Right lobe of liver (tissue), 6 donors: ENCODE measurements around the gene RHO. TPM values are rescaled to one million over a fixed set of nuclear protein-coding genes. Genes with fewer than 3 reads are reported as not detected.
A peak's percentile ranks its signal among the peaks of the same experiment; 100 is the strongest.

Source experiments
- ATAC-seq, 4 donors: fragments of 200-7000 bp; cut with Tn5 transposase; one replicate each; pipeline ENCODE4 v1.9.1; 2020; ENCODE audit warnings: mild to moderate bottlenecking in 4 of 4, moderate library complexity in 4 of 4
- DNase-seq, 3 donors: peaks; one replicate each; pipeline ENCODE4 v3.0.0-alpha.2; 2020
- H3K27ac ChIP-seq, 3 donors: fragments of 200-600 bp; one replicate each; pipeline ENCODE4 v1.8.0; 2022
- H3K27me3 ChIP-seq, 2 donors: fragments of 200-600 bp; one replicate each; pipeline ENCODE4 v1.8.0; 2022
- H3K36me3 ChIP-seq, 4 donors: fragments of 200-600 bp; sonication (generic) in 1 of 4; one replicate each; pipeline versions ENCODE4 v1.5.1 to v1.8.0; 2017 to 2022; ENCODE audit warnings: control low read depth in 1 of 4
- H3K4me1 ChIP-seq, 4 donors: fragments of 200-600 bp; sonication (generic) in 1 of 4; one replicate each; pipeline versions ENCODE4 v1.5.1 to v1.8.0; 2017 to 2022; ENCODE audit warnings: control low read depth in 1 of 4
- H3K4me3 ChIP-seq, 3 donors: fragments of 200-600 bp; one replicate each; pipeline ENCODE4 v1.8.0; 2022
- H3K9me3 ChIP-seq, 4 donors: fragments of 200-600 bp; sonication (generic) in 1 of 4; one replicate each; pipeline versions ENCODE4 v1.5.1 to v1.8.0; 2017 to 2022; ENCODE audit warnings: control low read depth in 1 of 4
- CTCF ChIP-seq, 4 donors: fragments of 200-600 bp in 3 of 4; fragments of 450-650 bp in 1 of 4; IDR thresholded peaks; one replicate each; pipeline versions ENCODE4 v1.5.1 to v1.8.0; 2016 to 2022; ENCODE audit warnings: antibody characterized with exemption in 4 of 4, mild to moderate bottlenecking in 2 of 4
- POLR2A ChIP-seq: fragments of 450-650 bp; IDR thresholded peaks from one replicate; pipeline ENCODE4 v1.6.1; 2017; ENCODE audit warnings: antibody characterized with exemption, mild to moderate bottlenecking
- WGBS: methylation state at CpG from one replicate; pipeline ENCODE4 v1.1.6; 2018; ENCODE audit warnings: low coverage, low lambda C conversion rate; ENCODE audit not compliant: insufficient coverage; ENCODE audit errors: missing lambda C conversion rate; 5-methylcytosine and 5-hydroxymethylcytosine counted together
- intact Hi-C, 2 donors: fragments of 100-400 bp; cut with DNase I; formaldehyde crosslinking; loops; one replicate each; pipeline versions ENCODE4 v1.11.2 to v1.14.1; 2022
- total RNA-seq, 6 experiments: library from RNA; depleted of rRNA in 2 of 6; stranded (reverse); fragments of >200 nt in 2 of 6; fragmentation: NEBNext Ultra II Directional in 3 of 6; extraction: Animal tissue kit (Norgen Biotek cat#: 25700) in 3 of 6; gene quantifications; one replicate each; pipeline versions ENCODE4 v1.1.0 to v1.2.4, GENCODE V29; 2016 to 2023
- donor health status: DM: no; HTN: yes; CAD: no.
- donor health status: DM: no; HTN: no; CAD: no.
- donor health status: DM: no; HTN: no; CAD: no.
- donor health status: DM: no; HTN: yes; CAD: no.
- donor health status: DM: no; HTN: yes; CAD: no.

Gene RHO
- total RNA-seq, 6 experiments from 2014 or later: not detected

DNA sequence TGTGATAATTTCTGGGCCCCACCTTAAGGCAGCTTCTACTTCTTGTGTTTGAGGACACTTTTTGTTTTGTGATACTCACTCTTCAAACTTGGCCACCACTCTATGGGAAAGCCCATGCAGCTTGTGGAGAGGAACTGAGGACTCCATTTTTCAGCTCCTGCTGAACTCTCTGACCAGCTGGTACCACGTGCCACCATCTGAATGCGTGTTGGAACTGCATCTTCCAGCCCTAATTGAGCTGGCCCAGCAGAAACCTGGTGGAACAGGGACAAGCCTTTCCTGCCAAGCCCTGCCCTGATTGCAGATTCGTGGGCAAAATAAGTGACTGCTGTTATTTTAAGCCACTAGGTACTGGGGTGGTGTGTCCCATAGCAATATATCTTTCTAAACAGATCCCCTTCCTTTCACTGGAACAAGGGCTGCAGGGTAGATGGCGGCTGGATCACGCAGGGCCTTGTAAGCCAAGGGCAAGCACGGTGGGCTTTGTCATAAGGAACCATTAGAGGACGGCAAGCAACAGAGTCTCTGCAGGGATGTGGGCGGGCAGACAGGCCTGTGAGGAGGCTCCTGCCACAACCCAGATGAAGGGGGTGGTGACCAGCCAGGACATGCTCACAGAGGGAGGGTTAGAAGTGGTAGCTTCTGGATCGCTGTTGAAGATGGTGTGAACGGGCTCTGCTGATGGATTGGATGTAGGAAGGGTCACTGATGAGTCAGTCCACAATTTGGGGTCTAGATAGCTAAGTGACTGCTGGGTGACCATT lies 24.0 kb downstream of the RHO start:
- H3K4me3 ChIP-seq: no peak overlapping the region
- H3K27me3 ChIP-seq: no peaks in the 10 kb centered on the region
- H3K9me3 ChIP-seq: no peaks in the 10 kb centered on the region
- peak in 1 of 3 donors; percentile 44 for DNase-seq
- no peak for ATAC-seq
- intact Hi-C loops: no loop called here
- TF ChIP-seq CTCF (IDR thresholded peaks at IDR 0.05) (no peak), POLR2A (no peak)
- no peak overlapping the region for H3K27ac ChIP-seq
- no peaks in the 10 kb centered on the region for H3K36me3 ChIP-seq
- H3K4me1 ChIP-seq: peaks cover 0 to 5% (median 0%) of the 10 kb centered on the region in 4 donors
- WGBS: 64% methylated on average over 3 of the region's 10 CpGs

- ATAC-seq (no peak), DNase-seq (no peak)
- Histone ChIP-seq H3K4me3 (no peak overlapping the region), H3K36me3 (no peaks in the 10 kb centered on the region), H3K27me3 (no peaks in the 10 kb centered on the region), H3K27ac (no peak overlapping the region), H3K4me1 (peaks cover 0 to 5% (median 0%) of the 10 kb centered on the region in 4 donors), H3K9me3 (no peaks in the 10 kb centered on the region)
- intact Hi-C loops: no loop called here
- TF ChIP-seq CTCF (IDR thresholded peaks at IDR 0.05) (no peak), POLR2A (no peak)
- no CpG with 5 or more reads among the region's 6 CpGs for WGBS
Measured at GRCh38 chr3:129553171-129553570, 24.7 kb downstream of the RHO start.

GRCh38 chr3:129553719-129554118 lies 25.3 kb downstream of the RHO start:
- Histone ChIP-seq H3K4me3 (no peak overlapping the region), H3K36me3 (no peaks in the 10 kb centered on the region), H3K27ac (no peak overlapping the region), H3K4me1 (peaks cover 0 to 5% (median 0%) of the 10 kb centered on the region in 4 donors), H3K27me3 (no peaks in the 10 kb centered on the region), H3K9me3 (no peaks in the 10 kb centered on the region)
- WGBS: 41% methylated on average over 11 of the region's 15 CpGs
- ATAC-seq (peak in 1 of 4 donors; percentile 12), DNase-seq (peak in 1 of 3 donors; percentile 51)
- TF ChIP-seq POLR2A (no peak), CTCF (IDR thresholded peaks at IDR 0.05) (no peak)
- intact Hi-C loops: no loop called here

DNA sequence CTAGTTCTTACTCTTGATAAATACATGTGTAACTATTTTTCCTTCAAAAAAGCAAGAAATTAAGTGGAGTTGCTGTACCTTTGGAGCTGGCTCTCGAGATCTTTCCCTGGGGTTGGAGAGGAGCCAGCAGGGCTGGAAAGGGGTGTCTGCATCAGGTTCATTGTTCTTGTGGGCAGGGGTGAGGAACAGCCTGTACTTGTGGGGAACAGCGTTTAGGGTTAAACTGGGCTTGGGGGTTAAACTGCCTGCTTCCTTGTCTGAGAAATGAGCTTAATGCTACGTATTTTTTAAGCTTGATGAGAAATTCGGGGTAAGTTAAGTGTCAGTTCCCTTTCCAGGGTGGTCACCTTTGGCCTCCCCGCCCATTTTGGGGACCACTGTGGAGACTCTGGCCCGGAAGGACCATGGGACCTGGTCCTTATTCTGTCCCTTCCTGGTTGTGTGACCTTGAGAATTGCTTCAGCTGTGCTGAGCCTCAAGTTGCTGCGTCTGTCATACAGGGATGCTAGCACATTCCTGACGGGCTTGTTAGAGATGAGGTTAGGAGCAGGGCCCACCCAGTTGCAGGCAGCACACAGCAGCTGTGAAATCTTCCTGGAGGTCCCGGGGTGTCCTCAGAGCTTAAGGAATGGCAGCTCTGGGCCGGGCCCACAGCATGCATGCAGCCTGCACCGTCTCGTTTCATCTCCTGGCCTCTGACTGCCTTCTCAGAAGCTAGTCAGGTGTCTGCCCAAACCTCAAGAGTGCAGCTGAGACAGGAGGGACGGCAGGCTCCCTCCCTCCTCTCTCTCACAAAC lies 26.1 kb downstream of the RHO start:
- H3K4me3 ChIP-seq: no peak overlapping the region
- no peak for TF ChIP-seq POLR2A
- TF ChIP-seq CTCF (IDR thresholded peaks at IDR 0.05): no peak
- WGBS: 42% methylated on average over 6 of the region's 13 CpGs
- no peaks in the 10 kb centered on the region for H3K27me3 ChIP-seq
- H3K4me1 ChIP-seq: peaks cover 0 to 5% (median 0%) of the 10 kb centered on the region in 4 donors
- DNase-seq: peak in 1 of 3 donors; percentile 46
- no peaks in the 10 kb centered on the region for H3K36me3 ChIP-seq
- H3K27ac ChIP-seq: no peak overlapping the region
- H3K9me3 ChIP-seq: no peaks in the 10 kb centered on the region
- ATAC-seq: peak in 1 of 4 donors; percentile 6
- intact Hi-C loops: no loop called here
